Esophagus squamous epithelium (tissue), 4 donors: ENCODE results near the gene LZTR1.

ENCODE experiments used
- POLR2A ChIP-seq, 4 donors: fragments of 450-650 bp; IDR thresholded peaks; one replicate each; pipeline ENCODE4 v1.6.1; 2017; ENCODE audit warnings: antibody characterized with exemption in 4 of 4, mild to moderate bottlenecking in 4 of 4, moderate library complexity in 3 of 4
- TF ChIP-seq, protein P1 (sequence below), 6 experiments: fragments of 450-650 bp in 4 of 6; fragments of 200-600 bp in 2 of 6; sonication (generic) in 2 of 6; IDR thresholded peaks; one replicate each; pipeline ENCODE4 v1.5.1; 2016 to 2019; ENCODE audit warnings: antibody characterized with exemption in 6 of 6, mild to moderate bottlenecking in 4 of 6, moderate library complexity in 4 of 6

DNA sequence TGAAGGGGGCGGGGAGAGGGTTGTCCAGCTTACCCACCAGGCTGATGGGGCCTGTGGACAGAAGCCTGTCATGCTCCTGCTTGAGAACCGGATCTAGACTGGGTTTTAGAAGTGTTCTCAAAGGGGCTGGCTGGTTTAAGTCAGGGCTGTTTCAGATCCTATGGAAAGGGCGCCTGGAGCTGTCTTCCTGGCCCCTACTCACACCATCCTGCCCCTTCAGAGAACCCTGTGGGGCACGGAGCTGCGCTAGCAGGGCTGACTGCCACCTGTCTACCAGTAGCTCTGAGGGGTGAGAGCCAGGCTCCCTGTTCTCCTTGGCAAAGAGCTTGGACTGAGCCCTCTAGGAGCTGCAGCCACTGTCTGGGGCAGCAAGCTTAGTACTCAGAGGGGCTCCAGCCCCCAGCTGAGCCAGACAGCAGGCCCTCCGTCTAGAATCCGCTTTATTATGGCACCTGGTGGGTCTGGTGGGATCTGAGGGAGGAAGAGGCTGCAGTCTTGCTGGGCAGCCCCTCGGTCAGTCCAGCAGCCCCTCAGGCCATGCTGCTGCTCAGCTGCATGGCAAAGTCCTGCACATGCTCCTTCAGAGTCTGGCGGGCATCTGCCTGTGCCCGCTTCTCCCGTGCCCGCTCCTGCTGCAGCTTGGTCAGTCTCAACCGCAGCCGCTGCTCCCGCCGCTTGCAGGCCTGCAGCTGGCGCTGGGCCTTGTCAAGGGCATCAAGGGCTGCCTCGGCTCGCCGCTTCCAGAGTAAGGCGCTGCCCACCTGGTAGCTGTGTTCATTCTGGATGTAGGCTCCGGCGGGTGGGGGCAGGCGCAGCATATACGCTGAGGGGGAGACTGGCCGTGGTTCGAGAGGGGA is 17.5 kb downstream of the LZTR1 start:
- TF ChIP-seq, protein P1, sequence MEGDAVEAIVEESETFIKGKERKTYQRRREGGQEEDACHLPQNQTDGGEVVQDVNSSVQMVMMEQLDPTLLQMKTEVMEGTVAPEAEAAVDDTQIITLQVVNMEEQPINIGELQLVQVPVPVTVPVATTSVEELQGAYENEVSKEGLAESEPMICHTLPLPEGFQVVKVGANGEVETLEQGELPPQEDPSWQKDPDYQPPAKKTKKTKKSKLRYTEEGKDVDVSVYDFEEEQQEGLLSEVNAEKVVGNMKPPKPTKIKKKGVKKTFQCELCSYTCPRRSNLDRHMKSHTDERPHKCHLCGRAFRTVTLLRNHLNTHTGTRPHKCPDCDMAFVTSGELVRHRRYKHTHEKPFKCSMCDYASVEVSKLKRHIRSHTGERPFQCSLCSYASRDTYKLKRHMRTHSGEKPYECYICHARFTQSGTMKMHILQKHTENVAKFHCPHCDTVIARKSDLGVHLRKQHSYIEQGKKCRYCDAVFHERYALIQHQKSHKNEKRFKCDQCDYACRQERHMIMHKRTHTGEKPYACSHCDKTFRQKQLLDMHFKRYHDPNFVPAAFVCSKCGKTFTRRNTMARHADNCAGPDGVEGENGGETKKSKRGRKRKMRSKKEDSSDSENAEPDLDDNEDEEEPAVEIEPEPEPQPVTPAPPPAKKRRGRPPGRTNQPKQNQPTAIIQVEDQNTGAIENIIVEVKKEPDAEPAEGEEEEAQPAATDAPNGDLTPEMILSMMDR (IDR thresholded peaks at IDR 0.05): no peak
- no peak for TF ChIP-seq POLR2A (IDR thresholded peaks at IDR 0.05)
